Ovary (tissue), 9 donors: ENCODE data around the gene EPC2. TPM values are rescaled to one million over a fixed set of nuclear protein-coding genes. Genes with fewer than 3 reads are reported as not detected.
"Not testable (repeated sequence)": the region's sequence is repeated elsewhere in the genome, so short reads cannot be mapped to it uniquely, and the experiment has no call there.

ENCODE experiments used
- DNase-seq, 5 donors: peaks; one replicate each; pipeline ENCODE4 v3.0.0-alpha.2; 2019 to 2020
- H3K27ac ChIP-seq, 2 donors: fragments of 200-600 bp; one replicate each; pipeline versions ENCODE4 v1.5.1 to v1.8.0; 2019 to 2022
- H3K27me3 ChIP-seq: fragments of 200-600 bp; one replicate; pipeline ENCODE4 v1.8.0; 2022
- H3K36me3 ChIP-seq: fragments of 200-600 bp; sonication (generic); one replicate; pipeline ENCODE4 v1.5.1; 2019
- H3K4me1 ChIP-seq: one replicate; pipeline ENCODE4 v1.8.1; 2013; ENCODE audit warnings: mild to moderate bottlenecking, moderate library complexity; ENCODE audit not compliant: insufficient read depth
- H3K4me3 ChIP-seq: fragments of 200-600 bp; sonication (generic); one replicate; pipeline ENCODE4 v1.5.1; 2017
- H3K9me3 ChIP-seq, 2 donors: fragments of 200-600 bp in 1 of 2; sonication (generic) in 1 of 2; one replicate each; pipeline versions ENCODE4 v1.5.1 to v1.8.1; 2013 to 2019; ENCODE audit warnings: mild to moderate bottlenecking in 1 of 2, moderate library complexity in 1 of 2
- CTCF ChIP-seq, 3 donors: fragments of 450-650 bp in 2 of 3; fragments of 200-600 bp in 1 of 3; IDR thresholded peaks; one replicate each; pipeline versions ENCODE4 v1.5.1 to v1.8.0; 2016 to 2022; ENCODE audit warnings: antibody characterized with exemption in 3 of 3, mild to moderate bottlenecking in 1 of 3
- EP300 ChIP-seq: sonication (generic); formaldehyde crosslinking; IDR thresholded peaks from one replicate; pipeline ENCODE4 v1.6.1; 2017; ENCODE audit warnings: antibody characterized with exemption
- POLR2A ChIP-seq: fragments of 450-650 bp; IDR thresholded peaks from one replicate; pipeline ENCODE4 v1.6.1; 2017; ENCODE audit warnings: antibody characterized with exemption, mild to moderate bottlenecking, moderate library complexity
- WGBS, 3 donors: extraction: QIAGEN DNeasy Blood & Tissue Kit in 1 of 3; methylation state at CpG; one replicate each; pipeline versions ENCODE4 v1.1.5 to v1.1.7; 2013 to 2017; 5-methylcytosine and 5-hydroxymethylcytosine counted together
- intact Hi-C, 4 donors: fragments of 100-400 bp; cut with DNase I; formaldehyde crosslinking; loops; one replicate each; pipeline versions ENCODE4 v1.11.0 to v1.15.1; 2022 to 2023
- polyA plus RNA-seq, 2 donors: library from polyadenylated mRNA; stranded (reverse); fragments of 200-250 nt in 1 of 2; fragments of 350-450 nt in 1 of 2; fragmentation: Illumina TruSeq in 1 of 2; extraction: RNeasy Lipid Tissue Mini Kit (QIAGEN cat#74804) in 1 of 2; gene quantifications; one replicate each; pipeline ENCODE4 v1.2.3, GENCODE V29; 2013 to 2014
- total RNA-seq, 7 donors: library from RNA; depleted of rRNA in 2 of 7; stranded (reverse); fragments of >200 nt in 2 of 7; fragmentation: NEBNext Ultra II Directional in 3 of 7; extraction: Animal tissue kit (Norgen Biotek cat#: 25700) in 3 of 7; gene quantifications; one replicate each; pipeline versions ENCODE4 v1.1.0 to v1.2.4, GENCODE V29; 2016 to 2023
- donor health status: DM: no; HTN: no; CAD: no; lungs with moderate emphysema.
- donor health status: DM: no; HTN: no; CAD: no.
- donor health status: Bipolar disorder and iron deficiency.
- donor health status: DM: yes; HTN: yes; CAD: no.
- donor health status: DM: no; HTN: no; CAD: no.
- donor health status: DM: yes; HTN: yes; CAD: no.

The EPC2 gene
- total and polyA plus RNA-seq, 9 donors: 25.7 to 53.4 (median 35.2) TPM

GRCh38 chr2:148644883-148645538, 460 bp downstream of the EPC2 start:
- TF ChIP-seq POLR2A: no peak
- peak in 2 of 3 donors; percentile 40 to 66 for TF ChIP-seq CTCF (IDR thresholded peaks at IDR 0.05)
- no peaks in the 10 kb centered on the region for H3K27me3 ChIP-seq
- DNase-seq: peak; percentile 92 to 97 (median 95)
- WGBS, 3 donors: 1% methylated on average over 52 to 69 of the region's 69 CpGs
- H3K9me3 ChIP-seq: no peaks in the 10 kb centered on the region
- H3K27ac ChIP-seq: peak overlapping the region; percentile 99 to 100
- intact Hi-C loops: loop anchor here in 1 of 4 donors (10.0 kb wide), 1 partner anchor 170 kb away; no protein-coding TSS in a partner anchor
- H3K4me3 ChIP-seq: peak overlapping the region; percentile 86
- peaks cover 4% of the 10 kb centered on the region for H3K4me1 ChIP-seq
- no peaks in the 10 kb centered on the region for H3K36me3 ChIP-seq

GRCh38 chr2:148645539-148646230, 1.1 kb downstream of the EPC2 start:
- WGBS, 3 donors: 0% methylated on average over 45 to 47 of the region's 47 CpGs
- intact Hi-C loops: loop anchor here in 1 of 4 donors (10.0 kb wide), 1 partner anchor 169 kb away; no protein-coding TSS in a partner anchor
- H3K4me1 ChIP-seq: peaks cover 4% of the 10 kb centered on the region
- H3K9me3 ChIP-seq: no peaks in the 10 kb centered on the region
- H3K36me3 ChIP-seq: no peaks in the 10 kb centered on the region
- TF ChIP-seq POLR2A: no peak
- TF ChIP-seq CTCF (IDR thresholded peaks at IDR 0.05): no peak
- TF ChIP-seq EP300: no peak
- peak; percentile 38 to 73 (median 64) for DNase-seq
- peak overlapping the region; percentile 50 to 100 for H3K27ac ChIP-seq
- no peaks in the 10 kb centered on the region for H3K27me3 ChIP-seq
- H3K4me3 ChIP-seq: peak overlapping the region; percentile 86

- no peak for DNase-seq
- no peak for TF ChIP-seq CTCF (IDR thresholded peaks at IDR 0.05)
- TF ChIP-seq EP300: no peak
- no peak for TF ChIP-seq POLR2A
- 12 to 19% (median 16%) methylated on average over 4 of the region's 4 CpGs for WGBS, 3 donors
- Histone ChIP-seq H3K27me3 (no peaks in the 10 kb centered on the region), H3K4me3 (peak overlapping the region; percentile 86), H3K27ac (no peak overlapping the region), H3K36me3 (no peaks in the 10 kb centered on the region), H3K9me3 (no peaks in the 10 kb centered on the region), H3K4me1 (peaks cover 4% of the 10 kb centered on the region)
- intact Hi-C loops: loop anchor here in 1 of 4 donors (10.0 kb wide), 1 partner anchor 169 kb away; no protein-coding TSS in a partner anchor
These were observed 1.6 kb downstream of the EPC2 start for GRCh38 chr2:148646231-148646559.

- H3K4me3 ChIP-seq, H3K36me3 ChIP-seq, DNase-seq, H3K4me1 ChIP-seq, H3K9me3 ChIP-seq, H3K27me3 ChIP-seq, H3K27ac ChIP-seq: not testable (repeated sequence)
- WGBS, 3 donors: 92 to 94% (median 93%) methylated on average over 12 of the region's 12 CpGs
- intact Hi-C loops: loop anchor here in 1 of 4 donors (10.0 kb wide), 1 partner anchor 167 kb away; no protein-coding TSS in a partner anchor
These were observed 3.2 kb downstream of the EPC2 start for GRCh38 chr2:148647711-148648110.

- Histone ChIP-seq H3K27ac (no peak overlapping the region), H3K9me3 (no peaks in the 10 kb centered on the region), H3K4me1 (peaks cover 12% of the 10 kb centered on the region), H3K36me3 (no peaks in the 10 kb centered on the region), H3K27me3 (no peaks in the 10 kb centered on the region), H3K4me3 (no peak overlapping the region)
- intact Hi-C loops: loop anchor here in 1 of 4 donors (10.0 kb wide), 1 partner anchor 165 kb away; no protein-coding TSS in a partner anchor
- no peak for TF ChIP-seq CTCF (IDR thresholded peaks at IDR 0.05)
- TF ChIP-seq POLR2A: no peak
- no peak for TF ChIP-seq EP300
- DNase-seq: no peak
These were observed 5.4 kb downstream of the EPC2 start for GRCh38 chr2:148649936-148650335.
